Caco-2 (cell line): ENCODE results near the gene ITPR1. TPM values are rescaled to one million over a fixed set of nuclear protein-coding genes. Genes with fewer than 3 reads are reported as not detected.

Experiments
- BruUV-seq: library from RNA; stranded (reverse); fragments of 400-500 nt; replicated peaks from 2 replicates; lab custom pipeline; 2021; lab: Mats Ljungman, UMichigan
- CTCF ChIA-PET: fragments of 300-600 bp; sonication (Branson Sonifier 250); formaldehyde crosslinking; loops from one replicate; lab custom pipeline; 2022; ENCODE audit warnings: antibody characterized with exemption; lab: Charles Lee
- POLR2A ChIA-PET: fragments of 300-600 bp; sonication (Branson Sonifier 250); formaldehyde crosslinking; loops from one replicate; lab custom pipeline; 2022; ENCODE audit warnings: antibody characterized with exemption; lab: Charles Lee
- DNase-seq, 2 experiments: peaks; one replicate each; pipeline versions ENCODE4 v3.0.0 to v3.0.0-alpha.2; 2020 to 2022
- H3K27me3 ChIP-seq: replicated peaks from 2 replicates; pipeline ENCODE4 v1.6.0; 2011; ENCODE audit warnings: low read length; ENCODE audit not compliant: control insufficient read depth, insufficient read depth
- H3K36me3 ChIP-seq: 2 replicates; pipeline ENCODE4 v1.5.1; 2011; ENCODE audit warnings: low read length; ENCODE audit not compliant: control insufficient read depth, insufficient read depth
- H3K4me1 ChIP-seq: fragments of 250-450 bp; sonication (Bioruptor Pico); 2 replicates; pipeline ENCODE4 v1.5.1; 2020; ENCODE audit warnings: mild to moderate bottlenecking
- H3K4me3 ChIP-seq: 2 replicates; pipeline ENCODE4 v1.5.1; 2011; ENCODE audit warnings: low read depth, mild to moderate bottlenecking, control low read depth, low read length
- H3K9me3 ChIP-seq: fragments of 250-450 bp; sonication (Bioruptor Pico); 2 replicates; pipeline ENCODE4 v1.5.1; 2020; ENCODE audit warnings: mild to moderate bottlenecking, moderate library complexity
- H3K27ac Mint-ChIP-seq: one replicate; pipeline ENCODE4 v1.8.0; 2022; ENCODE audit warnings: mixed read lengths; ENCODE audit not compliant: unreplicated experiment
- H3K27me3 Mint-ChIP-seq: one replicate; pipeline ENCODE4 v1.8.0; 2022; ENCODE audit warnings: mixed read lengths; ENCODE audit not compliant: insufficient read depth, unreplicated experiment
- H3K36me3 Mint-ChIP-seq: one replicate; pipeline ENCODE4 v1.8.0; 2022; ENCODE audit warnings: mild to moderate bottlenecking, mixed read lengths; ENCODE audit not compliant: insufficient read depth, unreplicated experiment
- H3K4me1 Mint-ChIP-seq: one replicate; pipeline ENCODE4 v1.8.0; 2022; ENCODE audit warnings: low read depth, mixed read lengths; ENCODE audit not compliant: unreplicated experiment
- H3K4me3 Mint-ChIP-seq: one replicate; pipeline ENCODE4 v1.8.0; 2022; ENCODE audit warnings: mild to moderate bottlenecking, moderate library complexity, mixed read lengths; ENCODE audit not compliant: unreplicated experiment
- H3K9me3 Mint-ChIP-seq: one replicate; pipeline ENCODE4 v1.8.0; 2022; ENCODE audit warnings: mixed read lengths; ENCODE audit not compliant: unreplicated experiment
- CTCF ChIP-seq, 2 experiments: fragments of 200-600 bp in 1 of 2; IDR thresholded peaks; 1 replicate in 1 of 2; 2 replicates in 1 of 2; pipeline versions ENCODE4 v1.5.1 to v1.8.0; 2011 to 2022; ENCODE audit warnings: antibody characterized with exemption in 1 of 2, control low read depth in 1 of 2, inconsistent platforms in 1 of 2, low read depth in 1 of 2, low read length in 1 of 2, mild to moderate bottlenecking in 1 of 2, moderate library complexity in 1 of 2; ENCODE audit not compliant: insufficient read depth in 1 of 2, severe bottlenecking in 1 of 2, unreplicated experiment in 1 of 2
- intact Hi-C: fragments of 100-400 bp; cut with micrococcal nuclease; formaldehyde crosslinking; loops from one replicate; pipeline ENCODE4 v1.10.0; 2022; ENCODE audit not compliant: unreplicated experiment
- total RNA-seq: library from RNA; stranded (reverse); gene quantifications from 2 replicates; pipeline ENCODE4 v1.2.3, GENCODE V29; 2022

The ITPR1 gene
- total RNA-seq, 1 experiment from 2014 or later: 10.4 TPM

GRCh38 chr3:4776980-4777581 is 283.9 kb downstream of the ITPR1 start:
- H3K36me3 Mint-ChIP-seq: no peaks in the 10 kb centered on the region
- no peak for TF ChIP-seq CTCF (IDR thresholded peaks at IDR 0.05; ENCODE audit: insufficient read depth in 1 of 2, low read depth in 1 of 2, low read length in 1 of 2, severe bottlenecking in 1 of 2, unreplicated experiment in 1 of 2)
- BruUV-seq: no TSS peak
- H3K4me3 Mint-ChIP-seq: no peak overlapping the region
- H3K36me3 ChIP-seq: no peaks in the 10 kb centered on the region
- no peaks in the 10 kb centered on the region for H3K27me3 ChIP-seq
- H3K4me1 Mint-ChIP-seq: peaks cover 7% of the 10 kb centered on the region
- CTCF ChIA-PET: no interaction called here
- H3K9me3 Mint-ChIP-seq: no peaks in the 10 kb centered on the region
- intact Hi-C loops: no loop called here
- peaks cover 9% of the 10 kb centered on the region; the same call in 1 of the 2 replicates for H3K4me1 ChIP-seq
- no peak overlapping the region for H3K27ac Mint-ChIP-seq
- H3K9me3 ChIP-seq: no peaks in the 10 kb centered on the region
- no peaks in the 10 kb centered on the region for H3K27me3 Mint-ChIP-seq
- POLR2A ChIA-PET: no interaction called here
- no peak overlapping the region for H3K4me3 ChIP-seq
- peak in 1 of 2 experiments; percentile 36 for DNase-seq

GRCh38 chr3:4778119-4778518 is 285.0 kb downstream of the ITPR1 start:
- no peaks in the 10 kb centered on the region for H3K27me3 Mint-ChIP-seq
- H3K4me1 Mint-ChIP-seq: peaks cover 7% of the 10 kb centered on the region
- no peak for TF ChIP-seq CTCF (IDR thresholded peaks at IDR 0.05; ENCODE audit: insufficient read depth in 1 of 2, low read depth in 1 of 2, low read length in 1 of 2, severe bottlenecking in 1 of 2, unreplicated experiment in 1 of 2)
- Histone ChIP-seq H3K4me3 (no peak overlapping the region), H3K9me3 (no peaks in the 10 kb centered on the region), H3K27me3 (no peaks in the 10 kb centered on the region), H3K36me3 (no peaks in the 10 kb centered on the region), H3K4me1 (peaks cover 9% of the 10 kb centered on the region; the same call in 1 of the 2 replicates)
- H3K4me3 Mint-ChIP-seq: no peak overlapping the region
- no peak overlapping the region for H3K27ac Mint-ChIP-seq
- BruUV-seq: no TSS peak
- H3K9me3 Mint-ChIP-seq: no peaks in the 10 kb centered on the region
- H3K36me3 Mint-ChIP-seq: no peaks in the 10 kb centered on the region
- CTCF ChIA-PET: no interaction called here
- POLR2A ChIA-PET: no interaction called here
- intact Hi-C loops: no loop called here
- no peak for DNase-seq

- no peak for DNase-seq
- Histone ChIP-seq H3K9me3 (no peaks in the 10 kb centered on the region), H3K27me3 (no peaks in the 10 kb centered on the region), H3K4me1 (peaks cover 9% of the 10 kb centered on the region; the same call in 1 of the 2 replicates), H3K36me3 (no peaks in the 10 kb centered on the region), H3K4me3 (no peak overlapping the region)
- intact Hi-C loops: no loop called here
- no peaks in the 10 kb centered on the region for H3K27me3 Mint-ChIP-seq
- H3K27ac Mint-ChIP-seq: no peak overlapping the region
- ChIA-PET CTCF (no interaction called here), POLR2A (no interaction called here)
- TF ChIP-seq CTCF (IDR thresholded peaks at IDR 0.05; ENCODE audit: insufficient read depth in 1 of 2, low read depth in 1 of 2, low read length in 1 of 2, severe bottlenecking in 1 of 2, unreplicated experiment in 1 of 2): no peak
- no peaks in the 10 kb centered on the region for H3K36me3 Mint-ChIP-seq
- BruUV-seq: no TSS peak
- H3K4me1 Mint-ChIP-seq: peaks cover 7% of the 10 kb centered on the region
- no peaks in the 10 kb centered on the region for H3K9me3 Mint-ChIP-seq
- H3K4me3 Mint-ChIP-seq: no peak overlapping the region
Measured at GRCh38 chr3:4778740-4779139, 285.6 kb downstream of the ITPR1 start.
